OCI-LY1 (cell line): ENCODE measurements around the gene NRCAM.

ENCODE experiments used
- H2AFZ ChIP-seq: fragments of 200-600 bp; sonication (generic), shearing (Covaris generic); 2 replicates; pipeline ENCODE4 v1.6.0; 2014; ENCODE audit warnings: antibody characterized with exemption, mild to moderate bottlenecking, low read length
- H3F3A ChIP-seq: fragments of 200-600 bp; sonication (generic), shearing (Covaris generic); 2 replicates; pipeline ENCODE4 v1.6.0; 2014; ENCODE audit warnings: mild to moderate bottlenecking, antibody characterized with exemption, low read length, moderate library complexity; ENCODE audit not compliant: insufficient read depth
- H3K27ac ChIP-seq: fragments of 200-600 bp; sonication (generic); 2 replicates; pipeline ENCODE4 v1.5.1; 2014; ENCODE audit warnings: low read length, mixed run types, mild to moderate bottlenecking, low read depth; ENCODE audit not compliant: poor library complexity, severe bottlenecking
- H3K27me3 ChIP-seq: fragments of 200-600 bp; sonication (generic); 2 replicates; pipeline ENCODE4 v1.6.0; 2014; ENCODE audit warnings: antibody characterized with exemption, mild to moderate bottlenecking, low read length, moderate library complexity; ENCODE audit not compliant: insufficient read depth
- H3K36me3 ChIP-seq: fragments of 200-600 bp; sonication (generic); 2 replicates; pipeline ENCODE4 v1.6.1; 2014; ENCODE audit warnings: mild to moderate bottlenecking, antibody characterized with exemption, low read length, moderate library complexity, mixed read lengths; ENCODE audit not compliant: insufficient read depth
- H3K4me1 ChIP-seq: fragments of 200-600 bp; sonication (generic); 2 replicates; pipeline ENCODE4 v1.5.1; 2014; ENCODE audit warnings: mild to moderate bottlenecking, low read length, moderate library complexity; ENCODE audit not compliant: insufficient read depth, severe bottlenecking
- H3K4me2 ChIP-seq: fragments of 200-600 bp; sonication (generic), shearing (Covaris generic); 2 replicates; pipeline ENCODE4 v1.6.1; 2014; ENCODE audit warnings: low read length
- H3K4me3 ChIP-seq: fragments of 200-600 bp; sonication (generic); 2 replicates; pipeline ENCODE4 v1.5.1; 2014; ENCODE audit warnings: low read length, low read depth, mild to moderate bottlenecking, mixed read lengths; ENCODE audit not compliant: poor library complexity, severe bottlenecking
- H3K79me2 ChIP-seq: fragments of 200-600 bp; shearing (Covaris generic); 2 replicates; pipeline ENCODE4 v1.6.1; 2016; ENCODE audit warnings: mixed run types, low read length, mixed read lengths; ENCODE audit not compliant: insufficient read depth
- H3K9ac ChIP-seq: fragments of 200-600 bp; sonication (generic), shearing (Covaris generic); 2 replicates; pipeline ENCODE4 v1.6.1; 2014; ENCODE audit warnings: mild to moderate bottlenecking, low read length, mixed read lengths
- H3K9me2 ChIP-seq: fragments of 200-600 bp; sonication (generic), shearing (Covaris generic); 2 replicates; pipeline ENCODE4 v1.6.1; 2014; ENCODE audit warnings: low read depth, mild to moderate bottlenecking, low read length, mixed read lengths
- H3K9me3 ChIP-seq: fragments of 200-600 bp; shearing (Covaris generic); 2 replicates; pipeline ENCODE4 v1.6.1; 2014; ENCODE audit warnings: low read length, mixed read lengths
- H4K20me1 ChIP-seq: fragments of 200-600 bp; sonication (generic), shearing (Covaris generic); 2 replicates; pipeline ENCODE4 v1.6.0; 2016; ENCODE audit warnings: mild to moderate bottlenecking, low read length; ENCODE audit not compliant: insufficient read depth
- CTCF ChIP-seq: fragments of 200-600 bp; sonication (generic), shearing (Covaris generic); IDR thresholded peaks from 2 replicates; pipeline ENCODE4 v1.5.1; 2017; ENCODE audit warnings: mild to moderate bottlenecking, antibody characterized with exemption, low read length, moderate library complexity, mixed read lengths
- EZH2 ChIP-seq: fragments of 200-600 bp; sonication (generic), shearing (Covaris generic); IDR thresholded peaks from 2 replicates; pipeline ENCODE4 v1.8.0; 2017; ENCODE audit warnings: borderline replicate concordance, mixed run types, mild to moderate bottlenecking, antibody characterized with exemption, low read length, moderate library complexity, mixed read lengths

Gene NRCAM

DNA sequence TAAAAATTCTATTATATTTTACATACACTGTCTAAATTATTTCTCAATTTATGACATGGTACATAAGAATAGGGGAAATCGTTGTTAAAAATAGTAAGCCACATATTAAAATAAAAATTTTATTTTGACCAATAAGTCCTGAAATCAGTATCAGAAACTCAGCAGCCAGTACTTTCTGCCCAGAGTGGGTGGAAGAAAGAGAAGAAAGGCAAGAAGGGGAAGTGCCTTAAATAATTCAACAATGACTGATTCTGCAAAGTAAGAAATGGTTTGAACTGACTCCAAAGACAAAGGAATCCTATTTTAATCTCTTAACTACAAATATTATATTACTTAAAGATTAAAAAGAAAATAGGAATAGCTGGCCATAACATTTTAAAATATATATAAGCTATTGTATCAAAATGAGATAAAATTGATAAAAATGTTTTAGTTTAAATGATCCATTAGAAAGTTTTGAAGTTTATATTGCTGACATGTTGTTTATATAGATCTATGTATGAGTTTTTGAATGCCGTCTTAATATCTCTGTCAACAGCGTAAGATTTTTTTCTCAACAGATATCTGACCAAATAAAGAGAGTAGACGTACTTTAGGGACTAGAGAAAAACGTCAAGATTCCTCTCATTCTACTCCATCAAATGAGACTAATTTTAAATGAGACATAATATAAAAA is 30.2 kb upstream of the NRCAM start:
- H3K79me2 ChIP-seq: no peaks in the 10 kb centered on the region
- H3F3A ChIP-seq: no peaks in the 10 kb centered on the region
- no peak overlapping the region for H2AFZ ChIP-seq
- no peak overlapping the region for H3K27ac ChIP-seq
- H3K27me3 ChIP-seq: no peaks in the 10 kb centered on the region
- TF ChIP-seq CTCF: no peak
- no peak overlapping the region for H3K4me3 ChIP-seq
- no peak overlapping the region for H3K9ac ChIP-seq
- no peaks in the 10 kb centered on the region for H3K9me2 ChIP-seq
- H3K9me3 ChIP-seq: no peaks in the 10 kb centered on the region
- peaks cover 57% of the 10 kb centered on the region for H3K36me3 ChIP-seq
- H4K20me1 ChIP-seq: no peaks in the 10 kb centered on the region
- H3K4me1 ChIP-seq: no peaks in the 10 kb centered on the region
- no peak overlapping the region for H3K4me2 ChIP-seq

GRCh38 chr7:108484137-108484536 is 27.9 kb upstream of the NRCAM start:
- Histone ChIP-seq H3K4me1 (peaks cover 4% of the 10 kb centered on the region), H3K36me3 (peaks cover 49% of the 10 kb centered on the region), H2AFZ (no peak overlapping the region), H3K4me3 (no peak overlapping the region), H3K27ac (no peak overlapping the region), H4K20me1 (no peaks in the 10 kb centered on the region), H3K27me3 (no peaks in the 10 kb centered on the region), H3K4me2 (no peak overlapping the region), H3K9ac (no peak overlapping the region), H3K79me2 (no peaks in the 10 kb centered on the region), H3F3A (no peaks in the 10 kb centered on the region), H3K9me2 (no peaks in the 10 kb centered on the region), H3K9me3 (no peaks in the 10 kb centered on the region)
- no peak for TF ChIP-seq EZH2
- TF ChIP-seq CTCF: no peak

DNA sequence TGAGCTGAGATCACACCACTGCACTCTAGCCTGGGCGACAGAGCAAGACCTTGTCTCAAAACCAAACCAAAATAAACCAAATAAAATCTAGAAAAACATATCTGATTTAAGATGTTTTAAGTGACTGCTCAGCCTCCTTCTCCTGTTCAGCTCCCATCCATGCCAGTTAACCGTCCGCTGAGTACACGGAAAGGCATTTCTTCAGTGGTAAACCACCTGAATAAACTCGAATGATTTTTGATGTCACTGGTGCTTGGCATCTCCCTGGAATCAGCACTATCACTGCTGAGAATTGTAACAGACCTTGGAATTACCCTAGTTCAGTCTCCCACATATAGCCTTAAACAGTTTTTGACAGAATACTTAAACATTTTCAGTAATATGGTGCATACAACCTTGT is 24.1 kb upstream of the NRCAM start:
- H4K20me1 ChIP-seq: no peaks in the 10 kb centered on the region
- H3K4me2 ChIP-seq: no peak overlapping the region
- H3K4me1 ChIP-seq: peaks cover 4% of the 10 kb centered on the region
- TF ChIP-seq EZH2 (no peak), CTCF (no peak)
- H3K27me3 ChIP-seq: no peaks in the 10 kb centered on the region
- H3K4me3 ChIP-seq: no peak overlapping the region
- H2AFZ ChIP-seq: no peak overlapping the region
- no peak overlapping the region for H3K9ac ChIP-seq
- no peaks in the 10 kb centered on the region for H3K9me2 ChIP-seq
- H3K79me2 ChIP-seq: no peaks in the 10 kb centered on the region
- no peak overlapping the region for H3K27ac ChIP-seq
- peaks cover 65% of the 10 kb centered on the region for H3K36me3 ChIP-seq
- H3K9me3 ChIP-seq: no peaks in the 10 kb centered on the region
- no peaks in the 10 kb centered on the region for H3F3A ChIP-seq
